Esophagus squamous epithelium (tissue), 4 donors: Measurements from ENCODE around the gene HNMT.

Experiments used
- CTCF ChIP-seq, 6 experiments: fragments of 450-650 bp in 4 of 6; fragments of 200-600 bp in 2 of 6; sonication (generic) in 2 of 6; IDR thresholded peaks; one replicate each; pipeline ENCODE4 v1.5.1; 2016 to 2019; ENCODE audit warnings: antibody characterized with exemption in 6 of 6, mild to moderate bottlenecking in 4 of 6, moderate library complexity in 4 of 6
- POLR2A ChIP-seq, 4 donors: fragments of 450-650 bp; IDR thresholded peaks; one replicate each; pipeline ENCODE4 v1.6.1; 2017; ENCODE audit warnings: antibody characterized with exemption in 4 of 4, mild to moderate bottlenecking in 4 of 4, moderate library complexity in 3 of 4

GRCh38 chr2:138021154-138021553 is 56.9 kb downstream of the HNMT start:
- TF ChIP-seq CTCF (IDR thresholded peaks at IDR 0.05): no peak
- TF ChIP-seq POLR2A (IDR thresholded peaks at IDR 0.05): no peak
